Panc1 (cell line): ENCODE data around the gene IDI2. TPM values are rescaled to one million over a fixed set of nuclear protein-coding genes. Genes with fewer than 3 reads are reported as not detected.

ENCODE experiments used
- ATAC-seq: fragments of 200-7000 bp; cut with Tn5 transposase; 2 replicates; pipeline ENCODE4 v1.9.1; 2020; ENCODE audit warnings: mild to moderate bottlenecking, moderate library complexity
- BruUV-seq: library from RNA; stranded (reverse); fragments of 400-500 nt; replicated peaks from 2 replicates; lab custom pipeline; 2021; lab: Mats Ljungman, UMichigan
- CTCF ChIA-PET: fragments of 300-600 bp; sonication (Branson Sonifier 250); formaldehyde crosslinking; loops from one replicate; lab custom pipeline; 2022; ENCODE audit warnings: antibody characterized with exemption; lab: Charles Lee
- POLR2A ChIA-PET: fragments of 300-600 bp; sonication (Branson Sonifier 250); formaldehyde crosslinking; loops from one replicate; lab custom pipeline; 2022; ENCODE audit warnings: antibody characterized with exemption; lab: Charles Lee
- DNase-seq: peaks from one replicate; pipeline ENCODE4 v3.0.0-alpha.2; 2010; ENCODE audit warnings: low read depth, low spot score
- H3K27ac ChIP-seq: 2 replicates; pipeline ENCODE4 v1.5.1; 2011; ENCODE audit warnings: mild to moderate bottlenecking, low read length, inconsistent platforms
- H3K27me3 ChIP-seq: fragments of 200-500 bp; sonication (Bioruptor generic); 2 replicates; pipeline ENCODE4 v1.6.0; 2014; ENCODE audit warnings: low read length, inconsistent platforms; ENCODE audit not compliant: control insufficient read depth, insufficient read depth
- H3K36me3 ChIP-seq: fragments of 200-500 bp; sonication (Bioruptor generic); 2 replicates; pipeline ENCODE4 v1.5.1; 2014; ENCODE audit warnings: inconsistent platforms, mild to moderate bottlenecking, low read length, moderate library complexity; ENCODE audit not compliant: control insufficient read depth, insufficient read depth
- H3K4me1 ChIP-seq: 2 replicates; pipeline ENCODE4 v1.5.1; 2011; ENCODE audit warnings: inconsistent platforms, mild to moderate bottlenecking, low read length, moderate library complexity; ENCODE audit not compliant: control insufficient read depth, insufficient read depth
- H3K4me3 ChIP-seq, 2 experiments: 2 replicates each; pipeline ENCODE4 v1.5.1; 2011 to 2012; ENCODE audit warnings: low read depth in 2 of 2, low read length in 2 of 2, mild to moderate bottlenecking in 2 of 2, inconsistent platforms in 1 of 2, moderate library complexity in 1 of 2
- H3K9me3 ChIP-seq: fragments of 200-500 bp; sonication (Bioruptor generic); 2 replicates; pipeline ENCODE4 v1.5.1; 2014; ENCODE audit warnings: low read depth, mild to moderate bottlenecking, inconsistent platforms, low read length, moderate library complexity; ENCODE audit not compliant: control insufficient read depth, insufficient read depth
- POLR2AphosphoS5 ChIP-seq: IDR thresholded peaks from 2 replicates; pipeline ENCODE4 v1.6.1; 2012; ENCODE audit warnings: mild to moderate bottlenecking, low read depth, low read length, moderate library complexity
- REST ChIP-seq, 2 experiments: IDR thresholded peaks; 2 replicates each; pipeline ENCODE4 v1.6.1; 2011 to 2012; ENCODE audit warnings: low read depth in 2 of 2, control low read depth in 1 of 2, low read length in 1 of 2, mild to moderate bottlenecking in 1 of 2, moderate library complexity in 1 of 2; ENCODE audit not compliant: insufficient read depth in 1 of 2
- SIN3A ChIP-seq: IDR thresholded peaks from 2 replicates; pipeline ENCODE4 v1.6.1; 2012; ENCODE audit warnings: low read depth, mild to moderate bottlenecking, low read length, moderate library complexity, borderline replicate concordance; ENCODE audit not compliant: insufficient read depth
- TCF7L2 ChIP-seq: IDR thresholded peaks from 2 replicates; pipeline ENCODE4 v1.6.1; 2011; ENCODE audit warnings: mild to moderate bottlenecking, low read depth, low read length, inconsistent platforms
- in situ Hi-C: cut with HindIII; loops from 2 replicates; pipeline ENCODE4 v1.10.0; 2016; ENCODE audit warnings: low sequenced_read_pairs, low pct_unique_long_range_greater_than_20kb
- intact Hi-C: fragments of 100-400 bp; cut with micrococcal nuclease; formaldehyde crosslinking; loops from one replicate; pipeline ENCODE4 v1.10.0; 2022; ENCODE audit not compliant: unreplicated experiment
- total RNA-seq: library from RNA; stranded (reverse); gene quantifications from one replicate; pipeline ENCODE4 v1.2.1, GENCODE V29; 2021; ENCODE audit not compliant: unreplicated experiment
- TF ChIP-seq, protein P1 (sequence below): fragments of 450-650 bp; IDR thresholded peaks from 2 replicates; pipeline ENCODE4 v1.5.1; 2017; ENCODE audit warnings: mild to moderate bottlenecking

Gene IDI2
- total RNA-seq, 1 experiment from 2014 or later = not detected

GRCh38 chr10:1044964-1045363 is 19.3 kb upstream of the IDI2 start:
- Histone ChIP-seq H3K27me3 (no peaks in the 10 kb centered on the region), H3K4me1 (peaks cover 13% of the 10 kb centered on the region), H3K4me3 (no peak overlapping the region), H3K36me3 (peaks cover 29% of the 10 kb centered on the region), H3K27ac (peak overlapping the region; percentile 17; the same call in 1 of the 2 replicates), H3K9me3 (no peaks in the 10 kb centered on the region)
- ChIA-PET CTCF (no interaction called here), POLR2A (interaction anchor here (0.6 kb wide), 1 partner anchor 36 kb away, joined by 3 read pairs; no protein-coding TSS in a partner anchor)
- ATAC-seq (no peak), DNase-seq (no peak)
- in situ Hi-C loops (no loop called here), intact Hi-C loops (no loop called here)
- TSS peak; percentile 46 for BruUV-seq
- no peak for TF ChIP-seq SIN3A
- TF ChIP-seq, protein P1, sequence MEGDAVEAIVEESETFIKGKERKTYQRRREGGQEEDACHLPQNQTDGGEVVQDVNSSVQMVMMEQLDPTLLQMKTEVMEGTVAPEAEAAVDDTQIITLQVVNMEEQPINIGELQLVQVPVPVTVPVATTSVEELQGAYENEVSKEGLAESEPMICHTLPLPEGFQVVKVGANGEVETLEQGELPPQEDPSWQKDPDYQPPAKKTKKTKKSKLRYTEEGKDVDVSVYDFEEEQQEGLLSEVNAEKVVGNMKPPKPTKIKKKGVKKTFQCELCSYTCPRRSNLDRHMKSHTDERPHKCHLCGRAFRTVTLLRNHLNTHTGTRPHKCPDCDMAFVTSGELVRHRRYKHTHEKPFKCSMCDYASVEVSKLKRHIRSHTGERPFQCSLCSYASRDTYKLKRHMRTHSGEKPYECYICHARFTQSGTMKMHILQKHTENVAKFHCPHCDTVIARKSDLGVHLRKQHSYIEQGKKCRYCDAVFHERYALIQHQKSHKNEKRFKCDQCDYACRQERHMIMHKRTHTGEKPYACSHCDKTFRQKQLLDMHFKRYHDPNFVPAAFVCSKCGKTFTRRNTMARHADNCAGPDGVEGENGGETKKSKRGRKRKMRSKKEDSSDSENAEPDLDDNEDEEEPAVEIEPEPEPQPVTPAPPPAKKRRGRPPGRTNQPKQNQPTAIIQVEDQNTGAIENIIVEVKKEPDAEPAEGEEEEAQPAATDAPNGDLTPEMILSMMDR = no peak
- TF ChIP-seq POLR2AphosphoS5 = no peak
- no peak for TF ChIP-seq REST (IDR thresholded peaks at IDR 0.05; ENCODE audit: insufficient read depth in 1 of 2, low read depth in 2 of 2, low read length in 1 of 2)
- TF ChIP-seq TCF7L2 = no peak

DNA sequence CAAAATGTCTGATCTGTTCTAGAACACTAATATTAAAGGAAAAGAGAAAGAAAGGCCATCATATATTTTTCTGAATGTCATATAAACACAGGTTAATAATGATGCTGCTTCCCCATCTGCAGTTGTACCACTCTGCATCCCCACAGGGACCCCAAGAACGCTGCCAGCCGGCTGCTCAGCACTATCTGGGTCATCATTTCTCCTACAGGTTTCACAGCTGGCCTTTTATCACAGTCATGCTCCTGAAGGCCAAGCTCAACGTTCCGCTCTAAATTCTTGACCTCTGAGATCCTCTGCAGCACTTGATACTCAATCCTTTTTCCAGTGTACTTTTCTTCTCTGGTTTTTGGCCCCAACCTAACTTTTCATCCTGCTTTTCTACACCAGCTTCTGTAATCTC is 18.5 kb upstream of the IDI2 start:
- Histone ChIP-seq H3K27ac (no peak overlapping the region), H3K4me1 (peaks cover 13% of the 10 kb centered on the region), H3K36me3 (peaks cover 28% of the 10 kb centered on the region), H3K4me3 (no peak overlapping the region), H3K27me3 (no peaks in the 10 kb centered on the region), H3K9me3 (no peaks in the 10 kb centered on the region)
- intact Hi-C loops (no loop called here), in situ Hi-C loops (no loop called here)
- no TSS peak for BruUV-seq
- no peak for TF ChIP-seq SIN3A
- no peak for TF ChIP-seq TCF7L2
- no peak for TF ChIP-seq REST (IDR thresholded peaks at IDR 0.05; ENCODE audit: insufficient read depth in 1 of 2, low read depth in 2 of 2, low read length in 1 of 2)
- TF ChIP-seq, protein P1 = no peak
- TF ChIP-seq POLR2AphosphoS5 = no peak
- CTCF ChIA-PET = no interaction called here
- ATAC-seq = no peak
- POLR2A ChIA-PET = no interaction called here
- DNase-seq = no peak
